MM.1S (cell line): ENCODE measurements around the gene SLC25A29.

Source experiments
- DNase-seq: peaks from one replicate; pipeline ENCODE4 v3.0.0-alpha.2; 2015
- H2AFZ ChIP-seq: fragments of 300-600 bp; sonication (generic); 2 replicates; pipeline ENCODE4 v1.6.0; 2016; ENCODE audit warnings: antibody characterized with exemption, low read length
- H3F3A ChIP-seq: fragments of 300-600 bp; sonication (generic); 2 replicates; pipeline ENCODE4 v1.6.1; 2016; ENCODE audit warnings: mild to moderate bottlenecking, antibody characterized with exemption, low read length, moderate library complexity, mixed read lengths; ENCODE audit not compliant: insufficient read depth
- H3K27ac ChIP-seq: fragments of 300-600 bp; sonication (generic); 2 replicates; pipeline ENCODE4 v1.5.1; 2016; ENCODE audit warnings: mild to moderate bottlenecking, low read length
- H3K27me3 ChIP-seq: fragments of 300-600 bp; sonication (generic); replicated peaks from 2 replicates; pipeline ENCODE4 v1.6.0; 2016; ENCODE audit warnings: low read length; ENCODE audit not compliant: insufficient read depth
- H3K36me3 ChIP-seq: fragments of 300-600 bp; sonication (generic); replicated peaks from 2 replicates; pipeline ENCODE4 v1.6.1; 2016; ENCODE audit warnings: mild to moderate bottlenecking, low read length, mixed read lengths; ENCODE audit not compliant: insufficient read depth
- H3K4me1 ChIP-seq: fragments of 300-600 bp; sonication (generic); 2 replicates; pipeline ENCODE4 v1.6.1; 2016; ENCODE audit warnings: low read length, mixed read lengths
- H3K4me2 ChIP-seq: fragments of 300-600 bp; sonication (generic); 2 replicates; pipeline ENCODE4 v1.6.0; 2016; ENCODE audit warnings: low read depth, low read length
- H3K4me3 ChIP-seq: fragments of 300-600 bp; sonication (generic); 2 replicates; pipeline ENCODE4 v1.5.1; 2016; ENCODE audit warnings: low read length, mixed read lengths
- H3K79me2 ChIP-seq: fragments of 300-600 bp; sonication (generic); 2 replicates; pipeline ENCODE4 v1.6.1; 2016; ENCODE audit warnings: mixed run types, low read length, mixed read lengths
- H3K9ac ChIP-seq: fragments of 300-600 bp; sonication (generic); 2 replicates; pipeline ENCODE4 v1.6.1; 2016; ENCODE audit warnings: low read length, mixed read lengths
- H3K9me2 ChIP-seq: fragments of 300-600 bp; sonication (generic); replicated peaks from 2 replicates; pipeline ENCODE4 v1.6.1; 2016; ENCODE audit warnings: mild to moderate bottlenecking, low read length, mixed read lengths; ENCODE audit not compliant: insufficient read depth
- H3K9me3 ChIP-seq: fragments of 300-600 bp; sonication (generic); replicated peaks from 2 replicates; pipeline ENCODE4 v1.6.1; 2016; ENCODE audit warnings: mild to moderate bottlenecking, low read length, mixed read lengths; ENCODE audit not compliant: insufficient read depth
- H4K20me1 ChIP-seq: fragments of 300-600 bp; sonication (generic); 2 replicates; pipeline ENCODE4 v1.6.1; 2016; ENCODE audit warnings: mild to moderate bottlenecking, low read length, moderate library complexity, mixed read lengths; ENCODE audit not compliant: insufficient read depth
- EZH2 ChIP-seq: fragments of 300-600 bp; sonication (generic); optimal IDR thresholded peaks from 2 replicates; pipeline ENCODE3; 2017; ENCODE audit warnings: low read depth, mild to moderate bottlenecking, antibody characterized with exemption, low read length, mixed read lengths
- EZH2phosphoT487 ChIP-seq: fragments of 300-600 bp; sonication (generic); IDR thresholded peaks from 2 replicates; pipeline ENCODE4 v1.6.1; 2018; ENCODE audit warnings: antibody characterized with exemption, low read length
- TF ChIP-seq, protein P1 (sequence below): fragments of 300-600 bp; sonication (generic); IDR thresholded peaks from 2 replicates; pipeline ENCODE4 v1.5.1; 2016; ENCODE audit warnings: antibody characterized with exemption, low read length, mixed read lengths

The SLC25A29 gene

DNA sequence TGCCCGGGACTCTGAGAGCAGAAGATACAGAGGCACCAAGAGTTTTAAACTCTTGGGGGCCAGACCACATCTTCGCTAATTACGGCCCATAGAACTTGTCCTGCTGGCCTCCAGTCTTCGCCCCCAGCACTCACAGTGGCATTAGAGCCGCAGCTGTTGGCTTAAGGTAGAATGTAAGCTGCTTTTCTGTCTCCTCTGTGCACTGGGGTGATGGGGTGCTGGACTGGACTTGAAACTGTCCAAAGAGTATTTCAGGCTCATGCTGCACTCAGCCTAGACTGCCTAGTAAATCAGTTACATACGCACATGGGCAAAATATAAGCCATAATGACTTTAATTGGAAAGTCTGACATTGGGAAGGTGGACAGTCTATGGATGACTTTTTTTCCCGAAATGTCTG lies 38.3 kb downstream of the SLC25A29 start:
- DNase-seq, result no peak
- Histone ChIP-seq H3K9me2 (no peaks in the 10 kb centered on the region), H4K20me1 (peaks cover 5% of the 10 kb centered on the region; the same call in 1 of the 2 replicates), H3K4me1 (no peaks in the 10 kb centered on the region), H3K4me3 (no peak overlapping the region), H3K4me2 (no peak overlapping the region), H3K27me3 (no peaks in the 10 kb centered on the region), H3K27ac (no peak overlapping the region), H3K9ac (no peak overlapping the region), H2AFZ (no peak overlapping the region), H3K9me3 (no peaks in the 10 kb centered on the region), H3K79me2 (peaks cover 86% of the 10 kb centered on the region), H3F3A (no peaks in the 10 kb centered on the region), H3K36me3 (no peaks in the 10 kb centered on the region)
- TF ChIP-seq EZH2, result no peak
- TF ChIP-seq, protein P1, sequence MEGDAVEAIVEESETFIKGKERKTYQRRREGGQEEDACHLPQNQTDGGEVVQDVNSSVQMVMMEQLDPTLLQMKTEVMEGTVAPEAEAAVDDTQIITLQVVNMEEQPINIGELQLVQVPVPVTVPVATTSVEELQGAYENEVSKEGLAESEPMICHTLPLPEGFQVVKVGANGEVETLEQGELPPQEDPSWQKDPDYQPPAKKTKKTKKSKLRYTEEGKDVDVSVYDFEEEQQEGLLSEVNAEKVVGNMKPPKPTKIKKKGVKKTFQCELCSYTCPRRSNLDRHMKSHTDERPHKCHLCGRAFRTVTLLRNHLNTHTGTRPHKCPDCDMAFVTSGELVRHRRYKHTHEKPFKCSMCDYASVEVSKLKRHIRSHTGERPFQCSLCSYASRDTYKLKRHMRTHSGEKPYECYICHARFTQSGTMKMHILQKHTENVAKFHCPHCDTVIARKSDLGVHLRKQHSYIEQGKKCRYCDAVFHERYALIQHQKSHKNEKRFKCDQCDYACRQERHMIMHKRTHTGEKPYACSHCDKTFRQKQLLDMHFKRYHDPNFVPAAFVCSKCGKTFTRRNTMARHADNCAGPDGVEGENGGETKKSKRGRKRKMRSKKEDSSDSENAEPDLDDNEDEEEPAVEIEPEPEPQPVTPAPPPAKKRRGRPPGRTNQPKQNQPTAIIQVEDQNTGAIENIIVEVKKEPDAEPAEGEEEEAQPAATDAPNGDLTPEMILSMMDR, result no peak
- no peak for TF ChIP-seq EZH2phosphoT487

DNA sequence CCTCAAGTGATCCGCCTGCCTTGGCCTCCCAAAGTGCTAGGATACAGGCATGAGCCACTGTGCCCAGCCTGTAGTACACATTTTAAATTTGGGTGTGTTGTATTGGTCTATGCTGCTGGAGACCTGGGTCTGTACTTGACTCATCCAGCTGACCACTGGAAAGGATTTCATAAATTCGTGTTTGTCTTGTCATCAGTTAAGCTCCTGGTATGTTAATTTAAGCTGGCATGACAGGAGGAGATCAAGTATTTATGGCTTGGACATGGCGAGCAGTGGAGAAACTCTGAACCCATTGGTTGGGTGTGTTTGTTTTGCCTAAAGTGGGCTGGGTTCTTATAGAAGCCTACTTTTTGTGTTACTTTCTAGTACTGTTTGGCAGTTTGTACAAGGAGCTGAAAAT lies 43.1 kb downstream of the SLC25A29 start:
- Histone ChIP-seq H3K36me3 (no peaks in the 10 kb centered on the region), H3K4me3 (no peak overlapping the region)

DNA sequence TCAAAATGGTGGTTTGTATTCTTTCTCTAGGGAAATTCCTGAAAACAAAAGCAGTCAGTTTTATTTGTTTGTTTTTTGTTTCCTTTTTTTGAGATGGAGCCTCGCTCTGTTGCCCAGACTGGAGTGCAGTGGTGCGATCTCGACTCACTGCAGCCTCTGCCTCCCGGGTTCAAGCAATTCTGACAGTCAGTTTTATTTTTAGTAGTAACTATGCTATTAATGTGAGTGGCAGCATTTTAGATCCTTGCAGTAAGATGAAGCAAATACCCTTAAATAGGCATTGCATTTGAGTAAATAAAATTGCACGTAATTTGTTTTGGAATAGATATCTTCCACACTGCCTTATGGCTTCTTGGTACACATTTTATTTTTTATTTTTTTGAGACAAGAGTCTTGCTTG lies 43.7 kb downstream of the SLC25A29 start:
- H3K4me3 ChIP-seq, result no peak overlapping the region
- H3K27me3 ChIP-seq, result no peaks in the 10 kb centered on the region
- H4K20me1 ChIP-seq, result peaks cover 28% of the 10 kb centered on the region
- peaks cover 94% of the 10 kb centered on the region for H3K79me2 ChIP-seq
- no peak overlapping the region for H3K4me2 ChIP-seq
- no peaks in the 10 kb centered on the region for H3F3A ChIP-seq
- H2AFZ ChIP-seq, result no peak overlapping the region
- H3K9ac ChIP-seq, result no peak overlapping the region
- H3K9me3 ChIP-seq, result no peaks in the 10 kb centered on the region
- DNase-seq, result no peak
- H3K36me3 ChIP-seq, result no peaks in the 10 kb centered on the region
- no peak for TF ChIP-seq EZH2
- no peak overlapping the region for H3K27ac ChIP-seq
- no peaks in the 10 kb centered on the region for H3K9me2 ChIP-seq
- H3K4me1 ChIP-seq, result no peaks in the 10 kb centered on the region

More for the DNA sequence above, 43.1 kb downstream of the SLC25A29 start:
- no peak for DNase-seq
- Histone ChIP-seq H3K9me2 (no peaks in the 10 kb centered on the region), H3K27ac (no peak overlapping the region), H3F3A (no peaks in the 10 kb centered on the region), H3K4me1 (no peaks in the 10 kb centered on the region), H3K4me2 (no peak overlapping the region), H3K27me3 (no peaks in the 10 kb centered on the region), H3K9ac (no peak overlapping the region), H4K20me1 (peaks cover 22% of the 10 kb centered on the region), H3K79me2 (peaks cover 94% of the 10 kb centered on the region), H2AFZ (no peak overlapping the region), H3K9me3 (no peaks in the 10 kb centered on the region)
- TF ChIP-seq EZH2 (no peak), EZH2phosphoT487 (no peak)
- TF ChIP-seq, protein P1, result no peak

DNA sequence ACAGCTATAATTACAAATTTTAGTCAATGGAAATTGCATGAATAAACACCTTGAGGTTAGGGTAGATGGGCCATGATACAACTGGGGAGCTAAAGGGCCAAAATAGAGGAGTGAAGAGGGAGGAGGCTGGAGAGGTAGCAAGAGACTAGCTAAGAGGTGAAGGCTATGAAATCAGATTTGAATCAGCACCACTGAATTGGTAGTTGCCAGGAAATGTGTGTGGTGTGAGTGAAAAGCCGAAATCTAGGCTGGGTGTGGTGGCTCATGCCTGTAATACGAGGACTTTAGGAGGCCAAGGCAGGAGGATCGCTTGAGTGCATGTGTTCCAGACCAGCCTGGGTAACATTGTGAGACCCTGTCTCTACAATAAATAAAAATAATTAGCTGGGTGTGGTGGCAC lies 44.6 kb downstream of the SLC25A29 start:
- DNase-seq, result no peak
- TF ChIP-seq EZH2, result no peak
- TF ChIP-seq EZH2phosphoT487, result no peak
- TF ChIP-seq, protein P1, result no peak
- no peak overlapping the region for H2AFZ ChIP-seq
- H3K9me2 ChIP-seq, result no peaks in the 10 kb centered on the region
- no peak overlapping the region for H3K9ac ChIP-seq
- no peak overlapping the region for H3K4me3 ChIP-seq
- peaks cover under 1% of the 10 kb centered on the region; the same call in 1 of the 2 replicates for H3K4me1 ChIP-seq
- no peak overlapping the region for H3K4me2 ChIP-seq
- no peaks in the 10 kb centered on the region for H3K27me3 ChIP-seq
- H3K36me3 ChIP-seq, result no peaks in the 10 kb centered on the region
- peaks cover 95% of the 10 kb centered on the region for H3K79me2 ChIP-seq
- H3K27ac ChIP-seq, result no peak overlapping the region
- peaks cover 37% of the 10 kb centered on the region for H4K20me1 ChIP-seq
- no peaks in the 10 kb centered on the region for H3F3A ChIP-seq
- H3K9me3 ChIP-seq, result no peaks in the 10 kb centered on the region
